ENCODE results near the gene SESTD1. TPM values are rescaled to one million over a fixed set of nuclear protein-coding genes. Genes with fewer than 3 reads are reported as not detected.
"Not testable (repeated sequence)": the region's sequence is repeated elsewhere in the genome, so short reads cannot be mapped to it uniquely, and the experiment has no call there.

The SESTD1 gene
- total RNA-seq, 2 experiments from 2014 or later, result 8.7 to 10.2 TPM

DNA sequence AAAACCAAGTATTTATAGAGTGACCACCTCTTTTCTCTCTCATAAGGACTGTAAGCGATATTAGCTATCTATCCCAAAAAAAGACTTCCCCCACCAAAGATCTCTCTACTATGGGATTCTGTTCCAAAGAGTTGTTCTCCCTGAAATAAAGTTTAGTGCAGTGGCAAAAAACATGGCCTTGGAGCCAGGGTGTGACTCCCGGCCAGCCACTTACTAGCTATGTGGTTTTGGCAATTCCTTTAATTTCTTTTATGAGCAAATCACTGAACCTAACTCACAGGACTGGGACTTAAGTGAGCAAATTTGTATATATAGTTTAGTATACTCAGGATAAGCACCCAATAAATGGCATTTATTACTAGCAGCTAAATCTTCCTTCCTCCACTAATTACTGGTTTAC lies 42.6 kb downstream of the SESTD1 start:
- no peaks in the 10 kb centered on the region for H3K27me3 Mint-ChIP-seq
- DNase-seq, result no peak
- no peaks in the 10 kb centered on the region for H3K9me3 Mint-ChIP-seq
- no peak for ATAC-seq (ENCODE audit: poor library complexity)
- POLR2A ChIA-PET, result no interaction called here
- H3K27ac Mint-ChIP-seq, result no peak overlapping the region
- H3K9me3 ChIP-seq (ENCODE audit: control insufficient read depth in 1 of 2, insufficient read depth in 1 of 2, low read length in 2 of 2), result no peaks in the 10 kb centered on the region
- no peak overlapping the region for H3K27ac ChIP-seq (ENCODE audit: low read depth in 1 of 2, low read length in 2 of 2)
- H3K4me3 ChIP-seq (ENCODE audit: low read length), result no peak overlapping the region
- TF ChIP-seq, protein P1, sequence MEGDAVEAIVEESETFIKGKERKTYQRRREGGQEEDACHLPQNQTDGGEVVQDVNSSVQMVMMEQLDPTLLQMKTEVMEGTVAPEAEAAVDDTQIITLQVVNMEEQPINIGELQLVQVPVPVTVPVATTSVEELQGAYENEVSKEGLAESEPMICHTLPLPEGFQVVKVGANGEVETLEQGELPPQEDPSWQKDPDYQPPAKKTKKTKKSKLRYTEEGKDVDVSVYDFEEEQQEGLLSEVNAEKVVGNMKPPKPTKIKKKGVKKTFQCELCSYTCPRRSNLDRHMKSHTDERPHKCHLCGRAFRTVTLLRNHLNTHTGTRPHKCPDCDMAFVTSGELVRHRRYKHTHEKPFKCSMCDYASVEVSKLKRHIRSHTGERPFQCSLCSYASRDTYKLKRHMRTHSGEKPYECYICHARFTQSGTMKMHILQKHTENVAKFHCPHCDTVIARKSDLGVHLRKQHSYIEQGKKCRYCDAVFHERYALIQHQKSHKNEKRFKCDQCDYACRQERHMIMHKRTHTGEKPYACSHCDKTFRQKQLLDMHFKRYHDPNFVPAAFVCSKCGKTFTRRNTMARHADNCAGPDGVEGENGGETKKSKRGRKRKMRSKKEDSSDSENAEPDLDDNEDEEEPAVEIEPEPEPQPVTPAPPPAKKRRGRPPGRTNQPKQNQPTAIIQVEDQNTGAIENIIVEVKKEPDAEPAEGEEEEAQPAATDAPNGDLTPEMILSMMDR (IDR thresholded peaks at IDR 0.05), result no peak
- CTCF ChIA-PET, result no interaction called here
- no peaks in the 10 kb centered on the region for H3K36me3 ChIP-seq (ENCODE audit: insufficient read depth, low read length)
- no peaks in the 10 kb centered on the region for H3K4me1 Mint-ChIP-seq (ENCODE audit: low read depth)
- no peaks in the 10 kb centered on the region for H3K27me3 ChIP-seq (ENCODE audit: control insufficient read depth in 1 of 2, insufficient read depth in 2 of 2, low read length in 2 of 2)
- H3K36me3 Mint-ChIP-seq (ENCODE audit: low read depth), result no peaks in the 10 kb centered on the region
- intact Hi-C loops (cut with DNase I, micrococcal nuclease), result no loop called here
- H3K4me3 Mint-ChIP-seq, result no peak overlapping the region
- no peaks in the 10 kb centered on the region for H3K4me1 ChIP-seq (ENCODE audit: insufficient read depth, low read length)

DNA sequence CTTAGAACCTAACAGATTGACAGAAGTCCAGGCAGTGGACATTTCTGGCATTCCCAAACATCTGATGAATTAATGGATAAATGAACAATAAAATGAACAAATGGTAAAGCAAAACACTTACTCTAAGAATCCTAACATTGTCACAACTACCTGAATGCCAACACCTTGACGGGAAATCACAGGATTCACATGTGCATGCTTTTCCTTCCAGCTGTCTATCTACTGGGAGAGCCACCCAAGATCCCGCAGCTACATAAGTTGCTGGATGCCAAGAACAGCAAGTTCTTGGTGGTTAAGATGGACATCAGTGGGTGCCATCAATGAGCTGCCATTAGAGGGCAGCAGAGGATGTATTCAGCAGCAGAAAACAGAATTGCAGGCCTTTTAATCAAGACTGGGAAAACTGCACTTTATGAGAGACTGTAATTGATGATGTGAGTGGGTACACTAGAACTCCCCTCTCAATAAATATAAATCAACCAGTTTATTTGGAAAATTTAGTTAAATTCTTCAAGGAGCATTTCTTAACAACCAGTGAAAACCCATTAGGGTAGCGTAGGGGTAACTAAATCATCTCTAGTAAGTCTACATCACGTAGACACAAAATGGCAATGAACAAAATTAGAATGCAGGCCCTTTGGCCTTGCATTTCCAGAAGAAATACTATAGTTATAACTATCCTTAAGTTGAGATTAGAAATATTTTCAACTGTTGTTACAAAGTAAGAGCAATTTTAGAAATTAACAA lies 45.6 kb downstream of the SESTD1 start:
- DNase-seq (peak; percentile 22 to 79 (median 38)), ATAC-seq (ENCODE audit: poor library complexity) (peak; percentile 52)
- Histone ChIP-seq H3K4me1 (ENCODE audit: insufficient read depth, low read length) (no peaks in the 10 kb centered on the region), H3K9me3 (ENCODE audit: control insufficient read depth in 1 of 2, insufficient read depth in 1 of 2, low read length in 2 of 2) (no peaks in the 10 kb centered on the region), H3K27me3 (ENCODE audit: control insufficient read depth in 1 of 2, insufficient read depth in 2 of 2, low read length in 2 of 2) (no peaks in the 10 kb centered on the region), H3K27ac (ENCODE audit: low read depth in 1 of 2, low read length in 2 of 2) (no peak overlapping the region), H3K4me3 (ENCODE audit: low read length) (no peak overlapping the region), H3K36me3 (ENCODE audit: insufficient read depth, low read length) (no peaks in the 10 kb centered on the region)
- ChIA-PET POLR2A (interaction anchor here (0.7 kb wide), 1 partner anchor 116 kb away, joined by 3 read pairs; no protein-coding TSS in a partner anchor), CTCF (interaction anchor here (1.1 kb wide), 2 partner anchors 44 to 222 kb away, joined by 4 read pairs; no protein-coding TSS in a partner anchor)
- Mint-ChIP-seq H3K27me3 (no peaks in the 10 kb centered on the region), H3K27ac (no peak overlapping the region), H3K9me3 (no peaks in the 10 kb centered on the region), H3K36me3 (ENCODE audit: low read depth) (no peaks in the 10 kb centered on the region), H3K4me3 (no peak overlapping the region), H3K4me1 (ENCODE audit: low read depth) (no peaks in the 10 kb centered on the region)
- TF ChIP-seq, protein P1 (IDR thresholded peaks at IDR 0.05), result peak; percentile 86
- intact Hi-C loops (cut with DNase I, micrococcal nuclease), result loop anchor here (1.0 to 5.0 kb wide), 4 partner anchors 122 to 528 kb away; no protein-coding TSS in a partner anchor

DNA sequence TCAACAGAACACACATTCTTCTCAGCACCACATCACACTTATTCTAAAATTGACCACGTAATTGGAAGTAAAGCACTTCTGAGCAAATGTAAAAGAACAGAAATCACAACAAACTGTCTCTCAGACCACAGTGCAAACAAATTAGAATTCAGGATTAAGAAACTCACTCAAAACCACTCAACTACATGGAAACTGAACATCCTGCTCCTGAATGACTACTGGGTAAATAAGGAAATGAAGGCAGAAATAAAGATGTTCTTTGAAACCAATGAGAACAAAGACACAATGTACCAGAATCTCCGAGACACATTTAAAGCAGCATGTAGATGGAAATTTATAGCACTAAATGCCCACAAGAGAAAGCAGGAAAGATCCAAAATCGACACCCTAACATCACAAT lies 50.0 kb downstream of the SESTD1 start:
- H3K36me3 ChIP-seq (ENCODE audit: insufficient read depth, low read length); POLR2A ChIA-PET; H3K4me3 ChIP-seq (ENCODE audit: low read length); H3K4me1 ChIP-seq (ENCODE audit: insufficient read depth, low read length); H3K27me3 ChIP-seq (ENCODE audit: control insufficient read depth in 1 of 2, insufficient read depth in 2 of 2, low read length in 2 of 2); H3K27ac Mint-ChIP-seq; H3K27ac ChIP-seq (ENCODE audit: low read depth in 1 of 2, low read length in 2 of 2); H3K9me3 ChIP-seq (ENCODE audit: control insufficient read depth in 1 of 2, insufficient read depth in 1 of 2, low read length in 2 of 2); H3K36me3 Mint-ChIP-seq (ENCODE audit: low read depth); H3K4me1 Mint-ChIP-seq (ENCODE audit: low read depth); DNase-seq; H3K4me3 Mint-ChIP-seq; ATAC-seq (ENCODE audit: poor library complexity); CTCF ChIA-PET; H3K9me3 Mint-ChIP-seq; H3K27me3 Mint-ChIP-seq: not testable (repeated sequence)
- intact Hi-C loops (cut with DNase I, micrococcal nuclease), result loop anchor here (5.0 kb wide), 2 partner anchors 128 to 533 kb away; no protein-coding TSS in a partner anchor

All from CD4-positive, alpha-beta T cell (primary cell).